DOHH2 (cell line): ENCODE results near the gene LGALS12.

Experiments used
- H3F3A ChIP-seq: fragments of 200-600 bp; sonication (generic), shearing (Covaris generic); 2 replicates; pipeline ENCODE4 v1.6.0; 2016; ENCODE audit warnings: antibody characterized with exemption, mild to moderate bottlenecking; ENCODE audit not compliant: control insufficient read depth, insufficient read depth
- H3K27ac ChIP-seq: fragments of 200-600 bp; sonication (generic); 2 replicates; pipeline ENCODE4 v1.5.1; 2014; ENCODE audit warnings: low read depth, mild to moderate bottlenecking, low read length, moderate library complexity
- H3K27me3 ChIP-seq: fragments of 200-600 bp; sonication (generic); 2 replicates; pipeline ENCODE4 v1.6.1; 2014; ENCODE audit warnings: mild to moderate bottlenecking, low read length, mixed read lengths; ENCODE audit not compliant: control insufficient read depth
- H3K36me3 ChIP-seq: fragments of 200-600 bp; sonication (generic); 2 replicates; pipeline ENCODE4 v1.6.1; 2014; ENCODE audit warnings: mild to moderate bottlenecking, low read length, moderate library complexity, mixed read lengths; ENCODE audit not compliant: control insufficient read depth
- H3K4me1 ChIP-seq: fragments of 200-600 bp; sonication (generic); 2 replicates; pipeline ENCODE4 v1.6.1; 2014; ENCODE audit warnings: mild to moderate bottlenecking, low read length, mixed read lengths; ENCODE audit not compliant: control insufficient read depth
- H3K4me2 ChIP-seq: fragments of 200-600 bp; sonication (generic); 2 replicates; pipeline ENCODE4 v1.6.0; 2014; ENCODE audit warnings: mild to moderate bottlenecking, low read length, moderate library complexity
- H3K4me3 ChIP-seq: fragments of 200-600 bp; sonication (generic); 2 replicates; pipeline ENCODE4 v1.5.1; 2014; ENCODE audit warnings: mild to moderate bottlenecking, low read length, mixed read lengths
- H3K79me2 ChIP-seq: fragments of 200-600 bp; sonication (generic); 2 replicates; pipeline ENCODE4 v1.6.1; 2014; ENCODE audit warnings: mild to moderate bottlenecking, low read length, mixed read lengths; ENCODE audit not compliant: control insufficient read depth
- H3K9me2 ChIP-seq: fragments of 200-600 bp; sonication (generic); replicated peaks from 2 replicates; pipeline ENCODE4 v1.6.1; 2014; ENCODE audit warnings: mild to moderate bottlenecking, low read length, mixed read lengths; ENCODE audit not compliant: control insufficient read depth
- H3K9me3 ChIP-seq: fragments of 200-600 bp; sonication (generic); 2 replicates; pipeline ENCODE4 v1.6.1; 2014; ENCODE audit warnings: antibody characterized with exemption, low read length, mixed read lengths; ENCODE audit not compliant: control insufficient read depth, insufficient read depth
- H4K20me1 ChIP-seq: fragments of 200-600 bp; sonication (generic); 2 replicates; pipeline ENCODE4 v1.6.0; 2014; ENCODE audit warnings: low read depth, mild to moderate bottlenecking, antibody characterized with exemption, low read length, moderate library complexity; ENCODE audit not compliant: control insufficient read depth, insufficient read depth
- EZH2phosphoT487 ChIP-seq: fragments of 200-600 bp; sonication (generic); IDR thresholded peaks from 2 replicates; pipeline ENCODE4 v1.6.1; 2017; ENCODE audit warnings: borderline replicate concordance, mild to moderate bottlenecking, antibody characterized with exemption, low read length, moderate library complexity, mixed read lengths
- TF ChIP-seq, protein P1 (sequence below): fragments of 200-600 bp; sonication (generic); IDR thresholded peaks from one replicate; pipeline ENCODE4 v1.5.1; 2014; ENCODE audit warnings: antibody characterized with exemption, mild to moderate bottlenecking, low read depth, low read length; ENCODE audit not compliant: poor library complexity, severe bottlenecking

The LGALS12 gene

DNA sequence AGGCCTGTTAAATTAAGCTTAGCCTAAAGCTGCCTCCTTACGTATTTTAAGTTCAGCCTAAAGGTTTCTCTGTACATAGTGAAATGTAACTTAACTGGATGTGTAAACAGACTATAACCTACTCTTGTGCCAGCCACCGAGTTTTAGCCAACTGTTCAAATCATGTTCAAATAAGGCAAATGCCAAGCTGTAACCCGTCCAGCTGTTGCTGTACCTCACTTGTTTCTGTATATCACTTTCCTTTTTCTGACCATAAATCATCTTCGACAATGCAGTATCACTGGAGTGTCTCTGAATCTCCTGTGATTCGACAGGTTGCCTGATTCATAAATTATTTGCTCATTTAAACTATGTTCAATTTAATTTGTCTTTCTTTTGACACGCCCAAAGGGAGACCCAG lies 10.9 kb upstream of the LGALS12 start:
- Histone ChIP-seq H3K9me2 (no peaks in the 10 kb centered on the region), H3K9me3 (peaks cover 7% of the 10 kb centered on the region; the same call in 1 of the 2 replicates), H3K4me2 (no peak overlapping the region), H3K36me3 (no peaks in the 10 kb centered on the region), H3K4me1 (no peaks in the 10 kb centered on the region), H3K79me2 (no peaks in the 10 kb centered on the region), H3K27ac (no peak overlapping the region), H3K4me3 (no peak overlapping the region), H4K20me1 (no peaks in the 10 kb centered on the region), H3F3A (no peaks in the 10 kb centered on the region), H3K27me3 (peaks cover 17% of the 10 kb centered on the region)
- TF ChIP-seq EZH2phosphoT487 = no peak
- TF ChIP-seq, protein P1, sequence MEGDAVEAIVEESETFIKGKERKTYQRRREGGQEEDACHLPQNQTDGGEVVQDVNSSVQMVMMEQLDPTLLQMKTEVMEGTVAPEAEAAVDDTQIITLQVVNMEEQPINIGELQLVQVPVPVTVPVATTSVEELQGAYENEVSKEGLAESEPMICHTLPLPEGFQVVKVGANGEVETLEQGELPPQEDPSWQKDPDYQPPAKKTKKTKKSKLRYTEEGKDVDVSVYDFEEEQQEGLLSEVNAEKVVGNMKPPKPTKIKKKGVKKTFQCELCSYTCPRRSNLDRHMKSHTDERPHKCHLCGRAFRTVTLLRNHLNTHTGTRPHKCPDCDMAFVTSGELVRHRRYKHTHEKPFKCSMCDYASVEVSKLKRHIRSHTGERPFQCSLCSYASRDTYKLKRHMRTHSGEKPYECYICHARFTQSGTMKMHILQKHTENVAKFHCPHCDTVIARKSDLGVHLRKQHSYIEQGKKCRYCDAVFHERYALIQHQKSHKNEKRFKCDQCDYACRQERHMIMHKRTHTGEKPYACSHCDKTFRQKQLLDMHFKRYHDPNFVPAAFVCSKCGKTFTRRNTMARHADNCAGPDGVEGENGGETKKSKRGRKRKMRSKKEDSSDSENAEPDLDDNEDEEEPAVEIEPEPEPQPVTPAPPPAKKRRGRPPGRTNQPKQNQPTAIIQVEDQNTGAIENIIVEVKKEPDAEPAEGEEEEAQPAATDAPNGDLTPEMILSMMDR = no peak

DNA sequence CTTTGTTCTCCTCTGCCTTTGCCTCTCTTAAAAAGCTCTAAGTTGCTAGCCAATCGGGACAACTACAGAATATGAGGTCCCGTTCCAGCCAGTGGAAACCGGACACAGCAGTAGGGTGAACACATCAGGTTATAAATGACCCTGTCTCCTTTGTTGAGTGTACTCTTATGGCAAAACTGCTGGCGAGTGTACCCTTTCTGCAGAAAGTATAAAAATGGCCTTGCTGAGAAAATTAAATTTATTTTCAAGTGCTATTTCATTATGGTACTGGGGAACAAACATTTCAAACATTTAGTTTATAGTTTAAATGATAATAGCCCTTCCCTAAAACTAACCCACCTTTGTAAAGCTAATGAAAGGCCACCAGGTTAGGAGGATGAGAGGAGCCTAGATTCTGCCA lies 6.0 kb upstream of the LGALS12 start:
- H3K4me3 ChIP-seq = no peak overlapping the region
- H3K9me3 ChIP-seq = peaks cover 11% of the 10 kb centered on the region
- peaks cover 13% of the 10 kb centered on the region for H3K27me3 ChIP-seq
- H3K79me2 ChIP-seq = no peaks in the 10 kb centered on the region
- H3K4me2 ChIP-seq = no peak overlapping the region
- H3F3A ChIP-seq = no peaks in the 10 kb centered on the region
- no peaks in the 10 kb centered on the region for H3K4me1 ChIP-seq
- H4K20me1 ChIP-seq = no peaks in the 10 kb centered on the region
- TF ChIP-seq EZH2phosphoT487 = no peak
- TF ChIP-seq, protein P1 = no peak
- H3K36me3 ChIP-seq = no peaks in the 10 kb centered on the region
- H3K27ac ChIP-seq = no peak overlapping the region
- H3K9me2 ChIP-seq = no peaks in the 10 kb centered on the region

GRCh38 chr11:63501236-63501635 lies 4.6 kb upstream of the LGALS12 start:
- H3K4me3 ChIP-seq = no peak overlapping the region
- H3K4me1 ChIP-seq = no peaks in the 10 kb centered on the region
- H3K36me3 ChIP-seq = no peaks in the 10 kb centered on the region
- no peaks in the 10 kb centered on the region for H3K79me2 ChIP-seq
- H3K27ac ChIP-seq = no peak overlapping the region
- no peaks in the 10 kb centered on the region for H4K20me1 ChIP-seq
- H3K9me2 ChIP-seq = no peaks in the 10 kb centered on the region
- peaks cover 13% of the 10 kb centered on the region for H3K27me3 ChIP-seq
- TF ChIP-seq EZH2phosphoT487 = no peak
- TF ChIP-seq, protein P1 = no peak
- peaks cover 11% of the 10 kb centered on the region for H3K9me3 ChIP-seq
- no peaks in the 10 kb centered on the region for H3F3A ChIP-seq
- no peak overlapping the region for H3K4me2 ChIP-seq
